Measurements from ENCODE around the gene HNRNPUL1. TPM values are rescaled to one million over a fixed set of nuclear protein-coding genes. Genes with fewer than 3 reads are reported as not detected.
A peak's percentile ranks its signal among the peaks of the same experiment; 100 is the strongest.
"Not testable (repeated sequence)": the region's sequence is repeated elsewhere in the genome, so short reads cannot be mapped to it uniquely, and the experiment has no call there.

Gene HNRNPUL1
- total and polyA plus RNA-seq, 5 donors, result 89.4 to 152 (median 136) TPM

DNA sequence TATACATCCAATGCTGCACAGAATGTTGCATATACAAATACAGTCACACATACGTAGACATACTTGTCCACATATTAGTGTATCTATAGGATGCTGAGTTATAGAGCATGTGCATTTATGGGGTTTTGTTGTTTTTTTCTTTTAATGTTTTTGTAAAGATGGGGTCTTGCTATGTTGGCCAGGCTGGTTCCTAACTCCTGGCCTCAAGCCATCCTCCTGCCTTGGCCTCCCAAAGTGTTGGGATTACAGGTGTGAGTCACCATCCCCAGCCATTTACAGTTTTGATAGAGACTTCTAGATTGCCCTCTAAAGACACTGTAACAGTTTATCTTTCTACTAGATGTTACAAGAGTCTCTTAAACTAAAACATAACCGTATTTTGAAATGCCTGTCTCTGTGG is 14.3 kb downstream of the HNRNPUL1 start:
- no peak for ATAC-seq
- 91% methylated on average over 2 of the region's 2 CpGs for WGBS

DNA sequence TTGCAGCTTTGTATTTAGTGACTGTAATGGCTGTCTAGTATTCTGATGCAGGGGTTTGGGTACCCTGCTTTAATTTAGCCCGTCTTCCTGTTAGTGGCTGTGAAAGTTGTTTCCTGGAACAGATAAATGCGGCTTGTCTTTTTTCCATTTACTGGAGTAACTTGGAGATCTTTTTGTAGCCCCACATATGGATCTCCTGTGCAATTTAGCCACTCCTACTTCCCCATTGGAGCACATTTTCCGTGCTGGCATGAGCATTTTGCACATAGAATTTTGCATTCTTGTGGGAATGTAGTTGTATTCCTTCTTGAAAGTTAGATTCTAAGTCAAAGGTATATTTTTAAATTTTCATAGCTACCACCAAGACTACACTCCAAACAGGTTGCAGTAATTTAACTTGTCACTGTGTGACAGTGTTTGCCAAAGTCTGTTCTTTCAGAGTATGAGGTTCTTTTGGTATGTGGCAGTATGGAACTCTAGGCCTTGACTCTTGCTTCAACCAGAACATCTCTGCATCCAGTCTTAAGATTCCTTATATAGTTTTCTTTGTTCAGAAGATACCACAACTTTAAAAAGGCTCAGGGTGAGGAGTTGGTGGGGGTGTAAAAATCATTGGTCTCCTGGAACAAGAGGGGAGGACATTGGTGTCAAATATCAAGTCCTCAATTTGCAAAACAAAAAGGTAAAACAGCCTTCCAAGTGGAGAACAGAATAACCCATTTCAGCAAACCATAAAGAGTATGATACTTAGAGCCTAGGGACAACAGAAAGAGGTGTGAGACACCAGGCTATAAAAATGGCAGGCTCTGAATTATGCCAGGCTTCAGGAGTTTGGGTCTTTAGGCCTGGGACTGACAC is 24.7 kb downstream of the HNRNPUL1 start:
- ATAC-seq (no peak), DNase-seq (no peak)
- Histone ChIP-seq H3K27me3 (ENCODE audit: control insufficient read depth, insufficient read depth) (no peaks in the 10 kb centered on the region), H3K9me3 (ENCODE audit: control insufficient read depth, low read length) (no peaks in the 10 kb centered on the region), H3K4me1 (ENCODE audit: control insufficient read depth, insufficient read depth, low read length) (no peaks in the 10 kb centered on the region), H3K4me3 (ENCODE audit: low read length) (no peak overlapping the region), H3K27ac (ENCODE audit: low read length) (no peak overlapping the region)
- intact Hi-C loops (cut with DNase I), result no loop called here
- WGBS, result 68% methylated on average over 3 of the region's 3 CpGs

More for the DNA sequence above, 14.3 kb downstream of the HNRNPUL1 start:
- H3K4me3 ChIP-seq (ENCODE audit: low read length), result no peak overlapping the region
- H3K27me3 ChIP-seq (ENCODE audit: control insufficient read depth, insufficient read depth), result no peaks in the 10 kb centered on the region
- no peak overlapping the region for H3K27ac ChIP-seq (ENCODE audit: low read length)
- DNase-seq, result no peak
- H3K4me1 ChIP-seq (ENCODE audit: control insufficient read depth, insufficient read depth, low read length), result no peaks in the 10 kb centered on the region
- intact Hi-C loops (cut with DNase I), result no loop called here
- H3K9me3 ChIP-seq (ENCODE audit: control insufficient read depth, low read length), result no peaks in the 10 kb centered on the region

DNA sequence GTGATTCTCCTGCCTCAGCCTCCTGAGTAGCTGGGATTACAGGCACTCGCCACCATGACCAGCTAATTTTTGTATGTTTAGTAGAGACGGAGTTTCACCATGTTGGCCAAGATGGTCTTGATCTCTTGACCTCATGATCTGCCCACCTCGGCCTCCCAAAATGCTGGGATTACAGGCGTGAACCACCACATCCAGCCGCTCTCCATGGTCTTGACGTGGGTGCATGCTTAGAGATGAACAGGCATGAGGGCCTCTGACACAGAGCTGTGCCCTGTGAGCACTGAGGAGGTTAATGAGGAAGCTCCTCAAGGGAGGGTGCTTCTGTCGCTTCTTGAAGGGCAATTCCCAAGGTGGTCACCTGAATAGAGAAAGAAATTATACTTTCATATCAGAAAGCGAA is 25.6 kb downstream of the HNRNPUL1 start:
- H3K4me1 ChIP-seq (ENCODE audit: control insufficient read depth, insufficient read depth, low read length); H3K9me3 ChIP-seq (ENCODE audit: control insufficient read depth, low read length); H3K4me3 ChIP-seq (ENCODE audit: low read length); H3K27me3 ChIP-seq (ENCODE audit: control insufficient read depth, insufficient read depth); H3K27ac ChIP-seq (ENCODE audit: low read length); intact Hi-C loops (cut with DNase I); ATAC-seq; DNase-seq: not testable (repeated sequence)
- WGBS, result 95% methylated on average over 8 of the region's 8 CpGs

DNA sequence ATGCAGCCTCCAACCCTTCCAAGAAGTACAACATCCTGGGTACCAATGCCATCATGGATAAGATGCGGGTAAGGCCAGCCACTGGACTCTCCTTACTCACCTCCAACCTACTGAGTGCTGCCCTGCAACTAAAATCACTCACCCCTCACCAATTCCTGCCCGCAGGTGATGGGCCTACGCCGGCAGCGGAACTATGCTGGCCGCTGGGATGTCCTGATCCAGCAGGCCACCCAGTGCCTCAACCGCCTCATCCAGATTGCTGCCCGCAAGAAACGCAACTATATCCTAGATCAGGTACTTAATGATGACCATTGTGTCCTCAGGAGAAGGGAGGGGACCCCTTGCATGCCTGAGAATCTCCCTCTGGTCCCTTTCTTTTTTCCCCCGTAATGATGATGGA is 30.2 kb downstream of the HNRNPUL1 start:
- WGBS, result 95% methylated on average over 10 of the region's 10 CpGs
- intact Hi-C loops (cut with DNase I), result no loop called here
- ATAC-seq (no peak), DNase-seq (no peak)
- no peaks in the 10 kb centered on the region for H3K27me3 ChIP-seq (ENCODE audit: control insufficient read depth, insufficient read depth)
- H3K4me3 ChIP-seq (ENCODE audit: low read length), result no peak overlapping the region
- peaks cover 29% of the 10 kb centered on the region for H3K4me1 ChIP-seq (ENCODE audit: control insufficient read depth, insufficient read depth, low read length)
- H3K27ac ChIP-seq (ENCODE audit: low read length), result no peak overlapping the region
- H3K9me3 ChIP-seq (ENCODE audit: control insufficient read depth, low read length), result no peaks in the 10 kb centered on the region

DNA sequence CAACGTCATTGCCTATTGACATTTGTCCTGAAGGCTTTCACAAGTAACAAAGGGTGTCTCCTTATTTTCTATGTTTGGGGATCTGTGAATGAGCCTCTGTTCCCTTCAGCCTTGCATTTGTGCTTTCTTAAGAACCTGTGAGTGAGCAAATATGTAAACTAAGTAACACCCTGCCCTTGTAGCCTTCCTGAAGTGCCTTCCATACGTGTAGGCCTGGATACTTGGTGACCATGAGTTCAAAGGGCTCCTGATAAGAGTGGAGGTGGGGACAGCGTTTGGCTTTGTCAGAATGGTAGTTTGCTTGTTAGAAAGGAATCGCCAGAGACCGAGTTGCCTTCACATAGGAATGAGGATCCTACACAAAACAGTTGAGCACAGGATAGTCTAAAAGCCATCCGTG is 31.3 kb downstream of the HNRNPUL1 start:
- 59% methylated on average over 6 of the region's 6 CpGs for WGBS
- H3K27ac ChIP-seq (ENCODE audit: low read length), result no peak overlapping the region
- H3K4me3 ChIP-seq (ENCODE audit: low read length), result no peak overlapping the region
- peaks cover 37% of the 10 kb centered on the region for H3K4me1 ChIP-seq (ENCODE audit: control insufficient read depth, insufficient read depth, low read length)
- no peak for ATAC-seq
- intact Hi-C loops (cut with DNase I), result no loop called here
- no peaks in the 10 kb centered on the region for H3K27me3 ChIP-seq (ENCODE audit: control insufficient read depth, insufficient read depth)
- no peak for DNase-seq
- no peaks in the 10 kb centered on the region for H3K9me3 ChIP-seq (ENCODE audit: control insufficient read depth, low read length)

DNA sequence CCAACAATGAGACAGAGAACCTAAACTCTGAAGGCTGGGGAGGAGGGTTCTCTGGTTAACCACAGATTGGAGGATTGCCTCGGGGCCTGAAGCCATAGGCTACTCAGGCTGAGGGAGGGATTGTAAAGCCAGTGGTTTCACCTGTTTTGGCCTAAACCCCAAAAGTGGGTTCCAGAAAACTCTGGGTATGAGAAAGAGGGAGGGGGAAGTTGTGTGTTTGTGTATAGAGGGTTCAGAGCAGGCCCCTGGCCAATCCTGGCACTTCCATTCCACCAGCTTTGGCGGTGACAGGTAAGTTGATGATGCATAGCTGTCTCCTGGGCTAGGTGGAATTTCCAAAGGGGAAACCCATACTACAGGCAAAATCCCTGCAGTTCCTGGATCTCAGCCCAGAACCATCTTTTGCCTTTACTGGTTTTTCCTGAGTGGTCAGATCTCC is 32.3 kb downstream of the HNRNPUL1 start:
- intact Hi-C loops (cut with DNase I), result no loop called here
- H3K4me3 ChIP-seq (ENCODE audit: low read length), result no peak overlapping the region
- DNase-seq, result no peak
- ATAC-seq, result no peak
- H3K27ac ChIP-seq (ENCODE audit: low read length), result peak overlapping the region; percentile 96
- H3K9me3 ChIP-seq (ENCODE audit: control insufficient read depth, low read length), result no peaks in the 10 kb centered on the region
- no peaks in the 10 kb centered on the region for H3K27me3 ChIP-seq (ENCODE audit: control insufficient read depth, insufficient read depth)
- H3K4me1 ChIP-seq (ENCODE audit: control insufficient read depth, insufficient read depth, low read length), result peaks cover 39% of the 10 kb centered on the region
- 80% methylated on average over 2 of the region's 2 CpGs for WGBS

DNA sequence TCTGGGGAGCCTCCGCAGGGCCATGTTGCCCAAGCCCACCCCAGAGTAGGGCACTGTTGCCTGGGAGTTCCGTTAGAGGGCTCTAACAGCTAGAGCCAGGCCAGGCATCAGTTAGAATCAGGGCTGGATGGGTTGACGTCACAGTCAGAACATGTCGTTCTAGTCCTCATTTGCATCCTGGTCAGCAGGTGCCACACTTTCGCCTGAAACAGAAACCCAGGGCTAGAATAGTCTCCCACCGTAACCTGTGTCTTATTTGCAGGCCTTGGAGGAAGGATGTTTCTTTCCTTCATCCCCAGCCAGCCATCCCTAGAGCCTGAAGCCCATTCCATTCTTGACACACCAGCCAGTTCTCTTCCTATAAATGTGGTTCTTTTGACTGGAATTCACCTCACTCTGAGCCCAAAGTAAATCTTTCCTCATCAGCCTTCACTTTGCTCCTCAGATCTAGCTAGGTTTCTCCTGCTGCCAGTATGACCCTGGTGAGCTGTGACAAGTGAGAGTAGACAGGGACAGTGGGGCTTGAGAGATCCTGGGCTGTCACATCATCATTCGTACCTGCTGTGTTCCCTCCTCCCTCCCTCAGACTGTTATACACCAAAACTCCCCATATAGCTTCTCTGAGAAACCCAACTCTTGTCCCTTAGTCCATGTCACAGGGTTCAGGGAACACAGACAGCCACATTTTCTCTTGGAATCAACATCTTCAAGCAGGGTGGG is 33.6 kb downstream of the HNRNPUL1 start:
- peak overlapping the region; percentile 96 for H3K27ac ChIP-seq (ENCODE audit: low read length)
- H3K27me3 ChIP-seq (ENCODE audit: control insufficient read depth, insufficient read depth), result no peaks in the 10 kb centered on the region
- WGBS, result 43% methylated on average over 7 of the region's 7 CpGs
- no peak for DNase-seq
- ATAC-seq, result peak; percentile 15 to 50
- no peak overlapping the region for H3K4me3 ChIP-seq (ENCODE audit: low read length)
- intact Hi-C loops (cut with DNase I), result no loop called here
- peaks cover 41% of the 10 kb centered on the region for H3K4me1 ChIP-seq (ENCODE audit: control insufficient read depth, insufficient read depth, low read length)
- no peaks in the 10 kb centered on the region for H3K9me3 ChIP-seq (ENCODE audit: control insufficient read depth, low read length)

DNA sequence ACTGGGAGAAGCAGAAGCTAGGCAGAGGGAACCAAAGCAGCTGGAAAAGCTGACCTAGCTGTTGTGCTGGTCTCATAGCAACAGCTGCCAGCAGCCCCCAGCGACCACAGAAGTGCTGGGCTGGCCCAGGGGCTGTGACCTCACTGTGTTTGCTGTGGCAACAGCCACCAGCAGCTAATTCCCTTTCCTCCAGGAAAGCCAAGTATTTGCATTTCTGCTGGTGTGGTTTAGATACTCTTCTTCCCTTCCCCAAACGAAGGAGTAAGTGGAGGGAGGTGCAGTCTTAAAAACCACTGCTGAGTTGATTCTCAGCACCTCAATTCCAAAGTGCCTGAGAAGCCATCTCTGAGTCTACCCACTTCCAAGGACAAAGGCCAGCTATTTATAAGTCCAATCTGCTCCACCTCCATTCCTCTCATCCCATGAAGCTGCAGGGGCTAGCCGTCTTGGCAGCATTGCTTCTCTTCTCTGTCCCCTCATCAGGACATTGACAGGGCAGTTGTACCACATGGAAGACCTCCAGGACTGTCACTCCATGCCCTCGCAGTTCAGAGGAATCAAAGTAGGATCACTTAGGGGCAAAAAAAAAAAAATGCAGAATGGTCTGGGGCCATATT is 34.3 kb downstream of the HNRNPUL1 start:
- H3K9me3 ChIP-seq (ENCODE audit: control insufficient read depth, low read length), result no peaks in the 10 kb centered on the region
- intact Hi-C loops (cut with DNase I), result no loop called here
- DNase-seq, result peak; percentile 91 to 94 (median 94)
- H3K27me3 ChIP-seq (ENCODE audit: control insufficient read depth, insufficient read depth), result no peaks in the 10 kb centered on the region
- 10% methylated on average over 4 of the region's 4 CpGs for WGBS
- peak; percentile 85 to 91 for ATAC-seq
- H3K4me1 ChIP-seq (ENCODE audit: control insufficient read depth, insufficient read depth, low read length), result peaks cover 41% of the 10 kb centered on the region
- H3K4me3 ChIP-seq (ENCODE audit: low read length), result no peak overlapping the region
- H3K27ac ChIP-seq (ENCODE audit: low read length), result peak overlapping the region; percentile 96

DNA sequence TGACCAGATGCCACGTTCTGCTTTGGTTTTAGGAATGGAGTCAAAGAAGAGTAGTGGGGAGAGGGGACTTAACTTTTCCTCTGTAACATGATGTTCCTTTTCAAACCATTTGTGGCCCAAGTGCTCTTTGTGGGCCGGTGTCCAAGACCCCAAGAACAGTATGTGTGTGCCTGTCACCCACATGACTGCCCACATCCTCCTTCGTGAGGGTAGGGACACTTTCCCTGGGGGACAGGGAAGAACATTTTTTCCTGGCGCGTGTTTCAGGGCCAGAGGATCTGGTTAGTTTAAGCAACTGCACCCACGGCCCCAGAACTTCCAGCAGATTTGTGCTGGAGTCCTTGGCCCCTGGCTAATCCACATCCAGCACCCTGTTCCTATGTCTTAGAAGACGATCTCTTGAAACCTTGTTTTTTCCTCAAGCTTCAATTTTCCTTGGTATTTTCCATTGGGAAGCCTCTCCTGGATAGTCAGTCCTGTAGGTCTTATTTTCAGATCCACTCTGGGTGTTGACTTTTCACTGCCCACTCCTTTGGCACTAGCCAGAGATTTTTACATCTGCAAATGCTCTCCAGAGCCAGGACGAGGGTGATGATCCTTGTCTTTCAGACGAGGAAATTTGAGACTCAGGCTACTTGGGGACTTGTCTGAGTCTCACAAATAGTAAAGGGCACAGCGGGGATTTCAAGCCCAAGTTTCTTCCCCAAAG is 35.0 kb downstream of the HNRNPUL1 start:
- DNase-seq (peak in 2 of 3 donors; percentile 60 to 84), ATAC-seq (peak; percentile 10 to 38)
- 25% methylated on average over 10 of the region's 10 CpGs for WGBS
- H3K27me3 ChIP-seq (ENCODE audit: control insufficient read depth, insufficient read depth), result no peaks in the 10 kb centered on the region
- intact Hi-C loops (cut with DNase I), result no loop called here
- H3K27ac ChIP-seq (ENCODE audit: low read length), result peak overlapping the region; percentile 96
- H3K9me3 ChIP-seq (ENCODE audit: control insufficient read depth, low read length), result no peaks in the 10 kb centered on the region
- H3K4me3 ChIP-seq (ENCODE audit: low read length), result no peak overlapping the region
- peaks cover 41% of the 10 kb centered on the region for H3K4me1 ChIP-seq (ENCODE audit: control insufficient read depth, insufficient read depth, low read length)

DNA sequence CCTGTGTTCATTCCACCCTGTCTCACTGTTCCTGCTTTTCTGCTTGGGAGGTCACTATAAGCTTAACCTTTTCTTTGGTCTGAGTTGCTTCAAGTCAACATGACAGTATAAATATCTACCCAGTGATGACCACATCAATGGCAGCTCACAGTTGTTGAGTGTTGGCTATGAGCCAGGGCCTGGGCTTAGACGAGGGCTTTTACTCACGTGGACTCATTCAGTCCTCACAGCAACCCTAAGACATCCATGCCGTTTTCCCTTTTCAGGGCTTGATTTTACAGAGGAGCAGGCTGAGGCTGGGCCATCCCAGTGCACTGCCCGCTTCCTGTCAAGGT is 35.5 kb downstream of the HNRNPUL1 start:
- intact Hi-C loops (cut with DNase I), result loop anchor here in 2 of 4 donors (5.0 kb wide), 2 partner anchors 32 to 87 kb away; no protein-coding TSS in a partner anchor
- H3K9me3 ChIP-seq (ENCODE audit: control insufficient read depth, low read length), result no peaks in the 10 kb centered on the region
- H3K27ac ChIP-seq (ENCODE audit: low read length), result peak overlapping the region; percentile 96
- ATAC-seq (peak; percentile 56 to 69), DNase-seq (peak; percentile 79 to 88 (median 87))
- H3K27me3 ChIP-seq (ENCODE audit: control insufficient read depth, insufficient read depth), result no peaks in the 10 kb centered on the region
- 21% methylated on average over 4 of the region's 4 CpGs for WGBS
- H3K4me3 ChIP-seq (ENCODE audit: low read length), result no peak overlapping the region
- peaks cover 41% of the 10 kb centered on the region for H3K4me1 ChIP-seq (ENCODE audit: control insufficient read depth, insufficient read depth, low read length)
